ENCODE results near the gene ZNF292.
A peak's percentile ranks its signal among the peaks of the same experiment; 100 is the strongest.
"Not testable (repeated sequence)": the region's sequence is repeated elsewhere in the genome, so short reads cannot be mapped to it uniquely, and the experiment has no call there.

The ZNF292 gene

GRCh38 chr6:87297119-87297518 lies 141.8 kb downstream of the ZNF292 start:
- in situ Hi-C loops (cut with HindIII; ENCODE audit: low pct_ligation_motif_present, low sequenced_read_pairs) = no loop called here
- no peak overlapping the region for H3K27ac ChIP-seq
- TF ChIP-seq CTCF (IDR thresholded peaks at IDR 0.05; ENCODE audit: low read depth, low read length, missing control alignments) = no peak
- H3K27me3 ChIP-seq (replicated peaks) = peaks cover 3% of the 10 kb centered on the region
- H3K36me3 ChIP-seq (replicated peaks) = no peaks in the 10 kb centered on the region
- peak; percentile 40 for DNase-seq
- no peak overlapping the region for H3K4me3 ChIP-seq (ENCODE audit: low read depth, low read length)

GRCh38 chr6:87301277-87301676 lies 145.9 kb downstream of the ZNF292 start:
- in situ Hi-C loops (cut with HindIII; ENCODE audit: low pct_ligation_motif_present, low sequenced_read_pairs); DNase-seq; H3K27me3 ChIP-seq (replicated peaks); H3K27ac ChIP-seq; H3K4me3 ChIP-seq (ENCODE audit: low read depth, low read length); H3K36me3 ChIP-seq (replicated peaks): not testable (repeated sequence)

GRCh38 chr6:87308970-87309369 lies 153.6 kb downstream of the ZNF292 start:
- no peak for TF ChIP-seq CTCF (IDR thresholded peaks at IDR 0.05; ENCODE audit: low read depth, low read length, missing control alignments)
- Histone ChIP-seq H3K4me3 (ENCODE audit: low read depth, low read length) (no peak overlapping the region), H3K36me3 (replicated peaks) (no peaks in the 10 kb centered on the region), H3K27ac (no peak overlapping the region), H3K27me3 (replicated peaks) (no peaks in the 10 kb centered on the region)
- no peak for DNase-seq
- in situ Hi-C loops (cut with HindIII; ENCODE audit: low pct_ligation_motif_present, low sequenced_read_pairs) = no loop called here

GRCh38 chr6:87312860-87313259 lies 157.5 kb downstream of the ZNF292 start:
- no peak overlapping the region for H3K27ac ChIP-seq
- no peak for DNase-seq
- in situ Hi-C loops (cut with HindIII; ENCODE audit: low pct_ligation_motif_present, low sequenced_read_pairs) = no loop called here
- no peak overlapping the region for H3K4me3 ChIP-seq (ENCODE audit: low read depth, low read length)
- H3K36me3 ChIP-seq (replicated peaks) = no peaks in the 10 kb centered on the region
- TF ChIP-seq CTCF (IDR thresholded peaks at IDR 0.05; ENCODE audit: low read depth, low read length, missing control alignments) = no peak
- peaks cover 3% of the 10 kb centered on the region for H3K27me3 ChIP-seq (replicated peaks)
